HCT116 (cell line): ENCODE measurements around the gene MESP2. TPM values are rescaled to one million over a fixed set of nuclear protein-coding genes. Genes with fewer than 3 reads are reported as not detected.

ENCODE experiments used
- ATAC-seq: fragments of 200-7000 bp; cut with Tn5 transposase; 2 replicates; pipeline ENCODE4 v1.9.1; 2020; ENCODE audit warnings: mild to moderate bottlenecking, moderate library complexity
- BruUV-seq: library from RNA; stranded (reverse); fragments of 400-500 nt; replicated peaks from 2 replicates; lab custom pipeline; 2021; lab: Mats Ljungman, UMichigan
- CTCF ChIA-PET: fragments of 300-600 bp; sonication (Branson Sonifier 250); formaldehyde crosslinking; loops from one replicate; lab custom pipeline; 2021; ENCODE audit warnings: antibody characterized with exemption; lab: Charles Lee
- POLR2A ChIA-PET: fragments of 300-600, 350-600 bp; sonication (Branson Sonifier 250); formaldehyde crosslinking; loops from one replicate; lab custom pipeline; 2021; ENCODE audit warnings: antibody characterized with exemption; lab: Charles Lee
- RAD21 ChIA-PET, 2 experiments: fragments of 300-600 bp; sonication (Branson Sonifier 250); formaldehyde crosslinking; loops; one replicate each; lab custom pipeline; 2023; ENCODE audit warnings: low total read pairs in 2 of 2; ENCODE audit not compliant: uncharacterized antibody in 2 of 2, unreplicated experiment in 2 of 2, low non-redundant PET in 1 of 2; lab: Charles Lee
- DNase-seq: peaks from one replicate; pipeline ENCODE4 v3.0.0-alpha.2; 2010; ENCODE audit warnings: low read depth, low spot score
- H2AFZ ChIP-seq: fragments of 200-600 bp; shearing (Covaris generic), sonication (generic); 2 replicates; pipeline ENCODE4 v1.6.1; 2017; ENCODE audit warnings: low read depth, mixed run types, mixed read lengths, antibody characterized with exemption, low read length; ENCODE audit not compliant: poor library complexity, severe bottlenecking
- H3K27ac ChIP-seq: 2 replicates; pipeline ENCODE4 v1.5.1; 2012; ENCODE audit warnings: low read depth, low read length
- H3K27me3 ChIP-seq: fragments of 200-600 bp; sonication (generic); 2 replicates; pipeline ENCODE4 v1.6.1; 2016; ENCODE audit warnings: mixed run types, low read length, mixed read lengths; ENCODE audit not compliant: insufficient read depth
- H3K36me3 ChIP-seq, 2 experiments: fragments of 200-500 bp in 1 of 2; fragments of 200-600 bp in 1 of 2; sonication (Bioruptor generic) in 1 of 2; sonication (generic) in 1 of 2; 2 replicates each; pipeline versions ENCODE4 v1.5.1 to v1.6.1; 2014 to 2016; ENCODE audit warnings: low read length in 2 of 2, inconsistent platforms in 1 of 2, mixed read lengths in 1 of 2, mixed run types in 1 of 2; ENCODE audit not compliant: insufficient read depth in 2 of 2, control insufficient read depth in 1 of 2
- H3K4me1 ChIP-seq, 2 experiments: fragments of 200-600 bp in 1 of 2; sonication (generic) in 1 of 2; 2 replicates each; pipeline versions ENCODE4 v1.5.1 to v1.6.1; 2012 to 2017; ENCODE audit warnings: low read length in 2 of 2, inconsistent platforms in 1 of 2, mild to moderate bottlenecking in 1 of 2, mixed read lengths in 1 of 2, mixed run types in 1 of 2, moderate library complexity in 1 of 2; ENCODE audit not compliant: insufficient read depth in 2 of 2, control insufficient read depth in 1 of 2
- H3K4me2 ChIP-seq: fragments of 200-600 bp; sonication (generic); 2 replicates; pipeline ENCODE4 v1.6.1; 2017; ENCODE audit warnings: mixed run types, low read length, mixed read lengths
- H3K4me3 ChIP-seq, 2 experiments: fragments of 200-600 bp in 1 of 2; sonication (generic) in 1 of 2; replicated peaks in 1 of 2; 2 replicates each; pipeline ENCODE4 v1.5.1; 2011 to 2016; ENCODE audit warnings: low read length in 2 of 2, control low read depth in 1 of 2, low read depth in 1 of 2, mild to moderate bottlenecking in 1 of 2, mixed read lengths in 1 of 2, mixed run types in 1 of 2
- H3K79me2 ChIP-seq: fragments of 200-600 bp; sonication (generic); 2 replicates; pipeline ENCODE4 v1.6.1; 2017; ENCODE audit warnings: mild to moderate bottlenecking, mixed run types, low read length, moderate library complexity, mixed read lengths; ENCODE audit not compliant: insufficient read depth
- H3K9ac ChIP-seq: fragments of 200-600 bp; sonication (generic); 2 replicates; pipeline ENCODE4 v1.6.1; 2016; ENCODE audit warnings: low read length, mixed read lengths
- H3K9me2 ChIP-seq: fragments of 200-600 bp; sonication (generic), shearing (Covaris generic); 2 replicates; pipeline ENCODE4 v1.6.1; 2017; ENCODE audit warnings: mixed run types, mild to moderate bottlenecking, moderate library complexity; ENCODE audit not compliant: insufficient read depth
- H3K9me3 ChIP-seq, 2 experiments: fragments of 200-500 bp in 1 of 2; fragments of 200-600 bp in 1 of 2; sonication (Bioruptor generic) in 1 of 2; sonication (generic) in 1 of 2; 2 replicates each; pipeline ENCODE4 v1.6.1; 2014 to 2017; ENCODE audit warnings: low read length in 2 of 2, mixed read lengths in 2 of 2, inconsistent platforms in 1 of 2, low read depth in 1 of 2, mild to moderate bottlenecking in 1 of 2, mixed run types in 1 of 2, moderate library complexity in 1 of 2; ENCODE audit not compliant: control insufficient read depth in 1 of 2, insufficient read depth in 1 of 2
- H4K20me1 ChIP-seq: fragments of 200-600 bp; sonication (generic), shearing (Covaris generic); 2 replicates; pipeline ENCODE4 v1.6.1; 2017; ENCODE audit warnings: mixed run types, mild to moderate bottlenecking, moderate library complexity; ENCODE audit not compliant: insufficient read depth
- ATF3 ChIP-seq: IDR thresholded peaks from 2 replicates; pipeline ENCODE4 v1.6.1; 2012
- CBX3 ChIP-seq: IDR thresholded peaks from 2 replicates; pipeline ENCODE4 v1.6.1; 2012; ENCODE audit warnings: low read depth
- CTCF ChIP-seq, 3 experiments: fragments of 200-600 bp in 1 of 3; sonication (generic) in 1 of 3; IDR thresholded peaks in 2 of 3; conservative IDR thresholded peaks in 1 of 3; 2 replicates each; pipeline ENCODE4 v1.5.1; 2012 to 2017; ENCODE audit warnings: low read depth in 2 of 3, low read length in 2 of 3, antibody characterized with exemption in 1 of 3, borderline replicate concordance in 1 of 3, control low read depth in 1 of 3, mild to moderate bottlenecking in 1 of 3, mixed read lengths in 1 of 3, mixed run types in 1 of 3, moderate library complexity in 1 of 3; ENCODE audit not compliant: insufficient read depth in 1 of 3
- EGR1 ChIP-seq: IDR thresholded peaks from 2 replicates; pipeline ENCODE4 v1.6.1; 2012; ENCODE audit warnings: low read depth
- ELF1 ChIP-seq: IDR thresholded peaks from 2 replicates; pipeline ENCODE4 v1.6.1; 2012; ENCODE audit warnings: low read depth, borderline replicate concordance
- FOSL1 ChIP-seq: IDR thresholded peaks from 2 replicates; pipeline ENCODE4 v1.6.1; 2012; ENCODE audit warnings: low read depth
- MAX ChIP-seq: IDR thresholded peaks from 2 replicates; pipeline ENCODE4 v1.6.1; 2012
- POLR2A ChIP-seq: IDR thresholded peaks from 2 replicates; pipeline ENCODE4 v1.7.0; 2011; ENCODE audit warnings: borderline replicate concordance; ENCODE audit not compliant: insufficient read depth, insufficient read length; ENCODE audit errors: extremely low read depth
- POLR2AphosphoS5 ChIP-seq: IDR thresholded peaks from 2 replicates; pipeline ENCODE4 v1.6.1; 2011; ENCODE audit warnings: mild to moderate bottlenecking, low read depth, low read length, moderate library complexity
- RAD21 ChIP-seq: IDR thresholded peaks from 2 replicates; pipeline ENCODE4 v1.6.1; 2012; ENCODE audit warnings: low read depth, mild to moderate bottlenecking
- REST ChIP-seq: IDR thresholded peaks from 2 replicates; pipeline ENCODE4 v1.6.1; 2012; ENCODE audit warnings: low read depth
- ZNF274 ChIP-seq: fragments of 200-500 bp; sonication (Bioruptor generic); IDR thresholded peaks from 2 replicates; pipeline ENCODE4 v1.6.1; 2014; ENCODE audit warnings: mild to moderate bottlenecking, low read depth, low read length, inconsistent platforms
- intact Hi-C: fragments of 100-400 bp; cut with micrococcal nuclease; formaldehyde crosslinking; loops from 2 replicates; pipeline ENCODE4 v1.10.0; 2022
- total RNA-seq: library from RNA; stranded (reverse); gene quantifications from one replicate; pipeline ENCODE4 v1.2.1, GENCODE V29; 2021; ENCODE audit not compliant: unreplicated experiment

MESP2 gene
- total RNA-seq, 1 experiment from 2014 or later: 0.20 TPM

GRCh38 chr15:89826671-89827655 lies 50.8 kb downstream of the MESP2 start:
- BruUV-seq: no TSS peak
- TF ChIP-seq REST (no peak), CTCF (IDR thresholded peaks at IDR 0.05 in 2 of 3, conservative IDR thresholded peaks at IDR 0.05 in 1 of 3; ENCODE audit: borderline replicate concordance in 1 of 3, insufficient read depth in 1 of 3, low read depth in 2 of 3, low read length in 2 of 3) (no peak), EGR1 (no peak), ELF1 (no peak), CBX3 (no peak), POLR2AphosphoS5 (no peak), POLR2A (no peak), RAD21 (no peak), ATF3 (no peak), FOSL1 (no peak), MAX (no peak), ZNF274 (no peak)
- Histone ChIP-seq H3K4me2 (no peak overlapping the region), H2AFZ (no peak overlapping the region), H3K79me2 (no peaks in the 10 kb centered on the region), H3K27me3 (no peaks in the 10 kb centered on the region), H3K9ac (no peak overlapping the region), H3K4me3 (no peak overlapping the region), H3K27ac (no peak overlapping the region), H3K9me2 (no peaks in the 10 kb centered on the region), H3K9me3 (no peaks in the 10 kb centered on the region), H4K20me1 (no peaks in the 10 kb centered on the region), H3K4me1 (peaks cover 5 to 29% of the 10 kb centered on the region in 2 experiments; a peak in 3 of 4 replicates), H3K36me3 (no peaks in the 10 kb centered on the region)
- POLR2A ChIA-PET: no interaction called here
- RAD21 ChIA-PET: no interaction called here
- DNase-seq (no peak), ATAC-seq (no peak)
- intact Hi-C loops: no loop called here
- CTCF ChIA-PET: no interaction called here
